GDM1 (cell line): ENCODE results near the gene GAK.
"Not testable (repeated sequence)": the region's sequence is repeated elsewhere in the genome, so short reads cannot be mapped to it uniquely, and the experiment has no call there.

ENCODE experiments used
- DNase-seq: peaks from one replicate; lab custom pipeline; 2025; lab: John Stamatoyannopoulos, UW

GAK gene

GRCh38 chr4:952881-953573 lies 20.9 kb upstream of the GAK start:
- DNase-seq = no peak

- DNase-seq = no peak
Measured at GRCh38 chr4:951594-952468, 19.7 kb upstream of the GAK start.

GRCh38 chr4:951186-951585 lies 19.1 kb upstream of the GAK start:
- DNase-seq = no peak

GRCh38 chr4:950136-951020 lies 18.3 kb upstream of the GAK start:
- no peak for DNase-seq

DNA sequence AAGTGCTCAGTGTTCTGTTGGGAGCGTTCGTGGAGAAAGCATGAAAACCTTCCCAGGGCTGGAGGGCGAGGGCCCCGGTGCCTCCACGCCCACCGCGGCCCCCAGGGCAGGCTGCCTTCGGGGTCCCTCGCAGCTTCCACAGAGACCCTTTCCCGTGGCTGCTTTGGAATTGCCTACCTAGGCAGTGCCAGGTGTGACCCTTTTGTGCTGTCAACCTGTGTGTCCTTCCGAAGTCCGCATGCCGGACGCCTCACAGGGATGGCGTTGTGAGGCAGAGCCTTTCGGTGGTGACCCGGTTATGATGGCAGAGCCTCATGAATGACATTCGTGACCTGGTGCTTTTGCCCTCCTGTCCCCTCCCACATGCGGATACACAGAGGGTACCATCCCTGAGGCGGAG lies 17.5 kb upstream of the GAK start:
- DNase-seq = no peak

DNA sequence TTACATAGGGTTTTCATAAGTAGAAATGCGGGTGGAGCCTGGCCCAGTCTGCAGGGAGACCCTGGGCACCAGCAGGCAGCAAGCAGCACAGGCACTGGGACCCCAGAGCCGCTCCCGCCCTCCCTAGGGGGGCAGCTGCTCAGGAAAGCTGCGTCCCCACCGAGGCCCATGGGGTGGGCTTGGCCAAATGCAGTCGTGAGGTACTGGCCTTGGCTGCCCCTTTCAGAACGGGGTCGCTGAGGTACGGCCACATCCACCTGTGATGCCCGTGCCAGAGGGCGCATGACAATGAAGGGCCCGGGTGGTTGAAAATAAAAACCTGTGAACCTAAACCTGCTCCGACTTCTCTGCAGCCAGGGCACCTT lies 16.8 kb upstream of the GAK start:
- no peak for DNase-seq

DNA sequence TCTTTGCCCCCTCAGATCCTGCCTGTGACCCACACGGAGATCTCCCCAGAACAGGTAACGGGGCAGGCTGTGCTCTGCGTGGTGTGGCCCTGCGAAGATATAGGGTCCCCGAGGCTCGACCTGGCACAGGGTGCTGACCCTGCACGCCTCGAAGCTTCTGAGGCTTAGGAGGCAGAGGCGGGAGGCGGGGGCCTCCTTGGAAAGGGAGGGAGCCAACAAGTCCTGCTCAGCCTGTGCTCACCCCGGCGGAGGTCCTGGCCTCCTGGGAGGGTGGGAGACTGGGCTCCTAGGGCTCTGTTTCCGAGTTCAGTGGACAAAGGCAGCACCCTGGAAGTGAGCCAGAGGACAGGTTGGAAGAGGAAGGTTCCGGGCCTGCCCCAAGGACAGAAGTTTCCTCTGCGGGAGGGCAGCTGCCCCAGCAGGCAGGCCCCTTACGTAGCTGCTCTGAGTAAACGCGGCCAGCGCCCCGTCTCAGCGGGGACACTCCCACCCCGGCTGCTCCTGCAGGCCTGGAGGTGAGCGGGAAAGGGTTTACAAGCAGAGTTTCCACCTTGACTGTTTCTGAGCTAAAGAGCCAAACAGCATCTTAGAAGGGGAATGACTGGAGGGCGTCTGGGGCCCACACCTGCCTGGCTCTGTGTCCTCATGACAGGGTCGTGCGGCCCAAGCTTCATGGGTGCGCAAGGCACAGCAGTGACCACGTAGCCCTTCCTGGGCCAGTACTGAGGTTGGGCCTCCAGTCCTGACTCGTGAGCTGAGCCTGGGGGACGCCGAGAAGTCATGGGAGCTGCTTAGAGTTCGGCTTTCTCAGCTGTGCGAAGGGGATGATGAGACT lies 16.2 kb upstream of the GAK start:
- no peak for DNase-seq

GRCh38 chr4:947491-947971 lies 15.4 kb upstream of the GAK start:
- DNase-seq = no peak

DNA sequence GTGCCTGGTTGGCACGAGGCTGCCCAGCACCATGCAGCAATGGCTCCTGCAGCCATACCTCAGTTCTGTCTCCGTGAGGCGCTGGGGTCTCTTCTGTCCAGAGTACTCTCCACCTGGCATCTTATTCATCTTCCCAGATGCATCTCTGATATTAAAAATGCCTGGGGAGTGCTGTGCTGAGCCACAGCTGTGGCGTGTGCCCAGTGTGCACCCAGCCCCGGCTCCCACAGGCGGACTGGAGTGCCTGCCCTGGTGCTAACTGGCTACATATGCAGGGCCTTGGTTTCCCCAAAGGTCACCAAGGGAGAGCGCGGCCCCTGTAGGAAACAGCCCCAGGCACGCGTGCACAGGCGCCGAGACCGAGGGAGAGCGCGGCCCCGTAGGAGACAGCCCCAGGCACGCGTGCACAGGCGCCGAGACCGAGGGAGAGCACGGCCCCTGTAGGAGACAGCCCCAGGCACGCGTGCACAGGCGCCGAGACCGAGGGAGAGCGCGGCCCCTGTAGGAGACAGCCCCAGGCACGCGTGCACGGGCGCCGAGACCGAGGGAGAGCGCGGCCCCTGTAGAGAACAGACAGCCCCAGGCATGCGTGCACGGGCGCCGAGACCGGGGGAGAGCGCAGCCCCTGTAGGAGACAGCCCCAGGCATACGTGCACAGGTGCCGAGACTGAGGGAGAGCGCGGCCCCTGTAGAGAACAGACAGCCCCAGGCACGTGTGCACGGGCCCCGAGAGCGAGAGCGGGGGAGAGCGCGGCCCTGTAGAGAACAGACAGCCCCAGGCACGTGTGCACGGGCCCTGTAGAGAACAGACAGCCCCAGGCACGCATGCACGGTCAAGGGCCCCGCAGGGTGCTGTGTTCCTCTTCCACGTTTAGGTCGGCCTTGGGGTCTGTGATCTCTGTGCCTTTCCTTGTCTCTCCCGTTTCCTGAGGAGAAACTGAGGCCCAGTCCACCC lies 14.7 kb upstream of the GAK start:
- DNase-seq = no peak

- DNase-seq = no peak
Measured at GRCh38 chr4:946103-946450, 14.0 kb upstream of the GAK start.

- DNase-seq = no peak
Measured at GRCh38 chr4:945274-946102, 13.4 kb upstream of the GAK start.

- DNase-seq = not testable (repeated sequence)
Measured at GRCh38 chr4:939508-939907, 7.4 kb upstream of the GAK start.

- DNase-seq = no peak
Measured at GRCh38 chr4:932713-933070, 576 bp upstream of the GAK start.

DNA sequence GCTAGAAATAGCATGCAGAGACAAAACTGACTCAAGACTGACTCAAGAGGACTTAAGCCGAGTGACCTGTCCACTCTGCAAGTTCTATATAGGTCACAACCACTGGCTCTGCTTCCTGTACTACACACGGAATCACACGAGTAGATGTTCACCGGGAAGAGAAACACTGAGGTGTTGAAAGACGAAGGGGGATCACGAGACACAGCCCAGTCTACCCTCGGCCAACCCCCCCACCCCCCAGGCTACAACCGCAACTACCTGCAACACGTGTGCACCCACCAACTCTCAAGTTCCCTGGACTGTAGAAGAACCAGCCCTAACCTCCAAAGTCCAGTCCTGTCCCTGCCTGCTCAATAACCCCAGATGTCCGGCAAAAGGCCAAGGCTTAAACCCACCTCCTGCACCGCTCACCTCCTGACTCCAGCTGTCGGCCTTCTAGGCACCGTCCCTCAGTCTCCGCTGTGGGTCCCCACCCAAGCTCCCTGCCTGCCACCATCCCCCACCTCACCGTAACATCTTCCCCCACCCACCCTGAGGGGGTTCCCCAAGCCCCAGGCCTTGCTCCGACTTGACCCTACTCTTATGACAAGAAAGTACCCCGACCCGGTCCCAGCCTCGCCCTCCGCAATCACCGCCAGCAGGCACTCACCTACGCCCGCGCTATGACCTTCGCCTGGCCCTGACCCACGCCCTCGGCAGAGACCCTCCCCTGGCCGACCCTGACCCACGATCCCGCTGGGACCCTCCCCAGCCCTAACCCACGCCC lies 739 bp downstream of the GAK start:
- DNase-seq = no peak

- DNase-seq = no peak
Measured at GRCh38 chr4:930827-931193, 1.3 kb downstream of the GAK start.

DNA sequence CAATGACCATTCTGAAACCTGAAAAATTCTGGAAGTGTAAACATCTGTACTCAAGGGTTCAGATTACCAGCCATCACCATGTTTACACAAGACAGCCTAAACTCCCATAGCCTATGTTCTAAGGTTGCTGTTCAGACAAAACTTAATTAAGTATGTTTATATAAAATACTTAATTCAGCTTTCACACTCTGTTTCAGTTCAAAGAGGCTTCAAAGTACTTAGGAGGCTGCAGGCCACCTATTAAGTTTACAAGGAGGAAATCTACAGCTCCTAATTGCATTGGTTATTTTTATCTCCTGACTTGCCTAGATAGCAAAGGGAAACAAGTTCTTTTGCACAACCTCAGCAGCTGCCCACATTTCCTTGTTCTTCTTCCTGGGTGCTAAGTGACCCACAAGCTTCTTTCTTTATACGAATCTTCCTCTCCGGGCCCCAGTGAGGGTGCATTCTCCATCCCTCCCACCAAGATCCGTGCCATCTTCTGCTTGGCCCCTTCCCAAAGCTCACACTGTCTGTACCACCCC lies 2.0 kb downstream of the GAK start:
- no peak for DNase-seq

- DNase-seq = no peak
Measured at GRCh38 chr4:929096-929765, 2.9 kb downstream of the GAK start.

DNA sequence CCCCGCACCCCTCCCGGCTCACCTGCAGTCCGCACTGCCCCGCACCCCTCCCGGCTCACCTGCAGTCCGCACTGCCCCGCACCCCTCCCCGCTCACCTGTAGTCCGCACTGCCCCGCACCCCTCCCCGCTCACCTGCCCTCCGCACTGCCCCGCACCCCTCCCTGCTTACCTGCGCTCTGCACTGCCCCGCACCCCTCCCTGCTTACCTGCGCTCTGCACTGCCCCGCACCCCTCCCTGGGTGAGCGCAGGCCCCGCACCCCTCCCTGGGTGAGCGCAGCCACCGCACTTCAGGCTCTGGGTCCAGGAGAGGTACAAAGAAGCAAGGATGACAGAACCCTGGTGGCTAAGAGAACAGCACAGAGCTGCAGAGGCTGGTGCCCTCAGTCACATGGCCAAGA lies 4.5 kb downstream of the GAK start:
- DNase-seq = not testable (repeated sequence)
